ENCODE measurements around the gene KRT81. TPM values are rescaled to one million over a fixed set of nuclear protein-coding genes. Genes with fewer than 3 reads are reported as not detected.
"Not testable (repeated sequence)": the region's sequence is repeated elsewhere in the genome, so short reads cannot be mapped to it uniquely, and the experiment has no call there.

Gene KRT81
- total RNA-seq, 2 experiments from 2014 or later, result not detected

DNA sequence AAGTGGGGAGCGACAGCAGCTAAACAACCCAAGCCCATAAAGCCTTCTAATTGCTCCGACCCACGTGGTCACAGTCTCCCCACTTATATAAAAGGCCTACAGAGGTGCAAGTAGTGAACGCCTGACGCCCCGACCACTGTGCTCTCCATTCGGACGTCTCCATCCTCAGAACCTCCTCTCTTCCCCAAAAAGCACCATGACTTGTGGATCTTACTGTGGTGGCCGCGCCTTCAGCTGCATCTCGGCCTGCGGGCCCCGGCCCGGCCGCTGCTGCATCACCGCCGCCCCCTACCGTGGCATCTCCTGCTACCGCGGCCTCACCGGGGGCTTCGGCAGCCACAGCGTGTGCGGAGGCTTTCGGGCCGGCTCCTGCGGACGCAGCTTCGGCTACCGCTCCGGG, 10.4 kb upstream of the KRT81 start:
- CTCF ChIA-PET, POLR2A ChIA-PET: not testable (repeated sequence)

DNA sequence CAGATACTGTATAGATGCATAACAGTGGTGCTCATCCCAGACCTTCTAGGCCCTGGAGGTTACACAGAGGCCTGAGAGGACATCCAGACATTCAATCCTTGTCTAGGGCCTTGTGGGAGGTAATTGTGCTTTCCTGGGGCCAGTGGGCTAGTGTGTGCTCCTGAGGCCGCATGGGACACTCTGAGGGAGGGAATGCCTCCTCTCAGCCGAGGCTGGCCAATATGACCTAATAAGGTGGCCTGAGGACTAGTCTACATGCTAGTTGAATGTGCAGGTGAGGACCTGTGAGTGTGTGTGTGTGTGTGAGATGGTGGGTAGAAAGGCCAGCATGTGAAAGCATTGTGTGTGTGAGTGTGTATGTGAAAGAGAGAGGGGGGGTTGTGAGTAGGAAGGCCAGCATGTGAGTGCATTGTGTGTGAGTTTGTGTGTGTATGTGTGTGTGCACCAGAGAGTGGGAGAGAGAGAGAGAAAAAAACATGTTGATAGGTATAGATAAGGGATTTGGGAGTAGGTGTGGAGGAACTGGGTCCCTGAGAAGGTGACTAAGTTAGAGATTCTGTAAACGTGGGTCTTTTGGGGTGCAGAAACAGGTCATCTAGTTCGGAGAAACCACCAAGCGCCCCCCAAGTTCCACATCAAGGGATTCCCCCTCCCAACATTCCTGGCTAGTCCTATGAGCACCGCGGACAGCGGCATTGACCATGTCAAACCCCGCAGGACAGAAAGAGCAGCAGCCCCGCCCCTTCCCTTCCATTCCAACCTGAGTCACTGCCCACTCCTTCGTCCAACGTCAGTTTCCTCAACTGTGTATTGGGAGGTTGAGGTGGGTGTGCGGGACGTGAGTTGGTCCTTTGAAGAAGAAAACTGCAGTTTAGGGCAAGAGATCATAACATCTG, 9.7 kb upstream of the KRT81 start:
- POLR2A ChIA-PET, result no interaction called here
- CTCF ChIA-PET, result no interaction called here

DNA sequence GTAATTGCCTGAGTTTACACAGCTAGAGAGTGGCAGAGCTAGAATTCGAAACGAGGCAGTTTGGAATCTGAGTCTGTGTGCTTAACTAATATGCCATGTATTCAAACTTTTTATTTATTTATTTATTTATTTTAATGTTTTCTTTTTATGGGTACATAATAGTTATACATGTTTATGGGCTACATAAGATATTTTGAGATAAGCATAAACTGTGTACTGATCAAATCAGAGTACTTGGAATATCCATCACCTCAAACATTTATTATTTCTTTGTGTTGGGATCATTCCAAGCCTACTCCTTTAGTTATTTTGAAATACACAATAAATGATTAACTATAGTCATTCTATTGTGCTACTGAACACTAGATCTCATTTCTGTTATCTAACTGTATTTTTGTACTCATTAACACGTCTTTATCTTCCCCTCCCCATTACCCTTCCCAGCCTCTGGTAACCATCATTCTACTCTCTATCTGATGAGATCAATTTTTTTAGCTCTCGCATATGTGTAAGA, 7.4 kb upstream of the KRT81 start:
- ChIA-PET CTCF (no interaction called here), POLR2A (no interaction called here)

DNA sequence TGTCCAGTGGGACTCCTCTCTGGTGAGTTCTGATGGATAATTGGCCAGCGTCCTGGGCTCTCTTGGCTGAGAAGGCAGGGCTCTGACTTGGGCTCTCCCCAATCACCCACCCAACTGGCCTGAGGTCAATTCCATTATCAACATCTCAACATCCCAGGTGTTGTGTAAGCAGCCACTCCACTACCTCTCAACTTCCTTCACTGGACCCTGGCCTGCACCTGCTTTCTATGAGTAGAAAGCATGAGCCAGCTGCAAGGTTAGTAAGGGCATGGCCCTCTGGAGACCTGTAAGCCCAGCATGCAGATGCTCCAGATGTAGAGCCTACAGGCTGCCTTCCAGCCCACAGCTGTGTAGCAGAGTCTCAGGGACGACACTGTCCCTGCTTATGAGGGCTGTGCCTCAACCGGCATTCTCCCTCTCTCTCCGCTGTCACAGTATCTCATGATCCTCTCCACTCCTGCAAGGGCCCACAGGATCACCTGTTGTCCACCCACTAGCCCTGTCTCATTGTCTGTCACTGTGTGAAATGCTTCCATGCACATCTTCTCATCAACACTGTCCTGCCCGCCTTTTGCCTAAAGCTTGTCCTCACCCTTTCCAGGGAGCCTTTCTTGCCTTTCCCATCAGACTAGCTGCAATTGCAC, 5.4 kb upstream of the KRT81 start:
- POLR2A ChIA-PET, result no interaction called here

DNA sequence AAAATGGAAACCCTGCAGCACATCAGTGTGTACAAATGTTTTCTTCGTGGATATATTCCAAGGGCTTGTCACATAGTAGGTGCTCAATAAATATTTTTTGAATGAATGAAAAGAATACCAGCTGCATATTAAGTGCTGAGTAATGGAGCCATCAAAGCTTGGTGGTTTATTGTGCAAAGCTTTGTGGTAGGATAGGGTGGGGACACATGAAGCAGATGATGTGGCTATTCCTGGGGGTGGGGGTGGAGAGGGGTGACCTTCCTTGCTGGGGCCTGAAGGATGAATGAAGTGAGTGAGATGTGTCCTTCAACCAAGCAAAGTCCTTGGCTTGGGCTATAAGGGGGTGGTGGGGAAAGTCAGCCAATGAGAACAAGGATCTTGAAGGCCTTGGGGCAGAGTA, 4.3 kb upstream of the KRT81 start:
- CTCF ChIA-PET, result interaction anchor here (1.9 kb wide), 1 partner anchor 17 kb away, joined by 7 read pairs; no protein-coding TSS in a partner anchor
- POLR2A ChIA-PET, result no interaction called here

More for the DNA sequence above, 5.4 kb upstream of the KRT81 start:
- CTCF ChIA-PET, result interaction anchor here (1.1 kb wide), 1 partner anchor 18 kb away, joined by 4 read pairs; no protein-coding TSS in a partner anchor

DNA sequence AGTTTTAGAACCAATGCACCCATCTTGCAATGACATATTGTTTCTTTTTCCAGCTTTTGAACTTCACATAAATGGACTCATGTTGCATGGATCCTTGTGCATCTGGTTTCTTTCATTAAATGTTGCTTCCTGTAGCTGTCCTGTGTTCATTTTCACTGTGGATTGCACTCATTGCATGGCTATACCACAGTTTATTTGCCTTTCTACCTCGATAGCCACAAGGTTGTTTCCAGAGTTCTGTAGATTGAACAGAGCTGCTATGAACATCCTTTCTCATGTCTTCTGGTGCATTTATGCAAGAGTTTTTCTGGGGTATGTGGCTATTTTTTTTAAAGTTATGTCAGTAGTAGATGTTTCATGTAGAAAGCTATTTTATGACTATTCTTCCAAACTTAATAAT, 3.5 kb upstream of the KRT81 start:
- POLR2A ChIA-PET, result no interaction called here
- CTCF ChIA-PET, result interaction anchor here (1.9 kb wide), 1 partner anchor 16 kb away, joined by 7 read pairs; no protein-coding TSS in a partner anchor

DNA sequence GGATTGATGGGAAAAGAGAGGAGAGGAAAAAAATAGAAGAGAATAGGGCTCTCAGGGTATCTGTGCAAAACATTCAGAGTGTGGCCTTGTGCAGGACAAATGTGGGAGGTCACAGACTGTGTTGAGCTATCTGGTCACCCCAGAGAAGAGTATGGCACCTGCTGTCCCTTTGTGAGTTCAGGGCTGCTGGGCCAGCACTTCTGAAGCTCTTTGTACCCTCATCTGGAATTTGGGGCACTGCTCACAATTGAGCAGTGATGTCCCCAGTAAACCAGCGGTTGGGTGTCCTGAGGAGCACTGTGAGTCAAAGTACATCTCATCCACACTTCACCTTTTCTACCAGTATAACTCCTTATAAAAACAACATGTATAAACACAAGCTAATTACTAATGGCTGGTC, 2.6 kb upstream of the KRT81 start:
- ChIA-PET POLR2A (no interaction called here), CTCF (interaction anchor here (1.9 kb wide), 1 partner anchor 15 kb away, joined by 7 read pairs; no protein-coding TSS in a partner anchor)

DNA sequence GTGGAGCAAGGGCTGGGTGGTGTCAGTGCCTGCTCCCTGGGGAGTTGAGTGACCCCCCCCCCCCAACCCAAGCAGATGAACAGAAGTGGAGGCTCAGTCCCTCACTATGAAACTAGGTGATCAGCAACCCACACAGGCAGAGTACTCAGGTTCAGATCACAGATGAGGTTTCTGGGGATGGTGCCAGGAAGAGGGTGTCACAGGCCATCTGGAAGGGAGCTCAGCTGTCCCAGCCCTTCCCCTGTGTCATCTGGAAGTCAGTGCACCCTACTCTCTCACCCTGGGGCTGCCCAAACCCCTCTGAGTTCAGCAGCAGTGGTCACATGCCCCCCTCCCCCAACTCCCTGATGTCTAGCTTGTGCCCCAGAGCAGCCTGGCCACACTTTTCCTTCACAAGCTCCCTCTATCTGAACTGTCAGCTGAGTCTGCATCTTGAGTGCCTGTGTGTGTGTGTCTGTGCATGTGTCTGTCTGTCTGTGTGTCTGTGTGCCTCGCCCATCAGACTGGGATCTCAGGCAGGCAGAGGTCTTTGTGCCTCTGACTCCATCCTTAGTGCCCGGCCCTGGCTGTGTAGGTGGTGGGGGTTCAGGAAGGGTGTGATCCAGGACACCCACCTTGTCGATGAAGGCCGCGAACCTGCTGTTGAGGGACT, 725 bp downstream of the KRT81 start:
- POLR2A ChIA-PET, CTCF ChIA-PET: not testable (repeated sequence)

DNA sequence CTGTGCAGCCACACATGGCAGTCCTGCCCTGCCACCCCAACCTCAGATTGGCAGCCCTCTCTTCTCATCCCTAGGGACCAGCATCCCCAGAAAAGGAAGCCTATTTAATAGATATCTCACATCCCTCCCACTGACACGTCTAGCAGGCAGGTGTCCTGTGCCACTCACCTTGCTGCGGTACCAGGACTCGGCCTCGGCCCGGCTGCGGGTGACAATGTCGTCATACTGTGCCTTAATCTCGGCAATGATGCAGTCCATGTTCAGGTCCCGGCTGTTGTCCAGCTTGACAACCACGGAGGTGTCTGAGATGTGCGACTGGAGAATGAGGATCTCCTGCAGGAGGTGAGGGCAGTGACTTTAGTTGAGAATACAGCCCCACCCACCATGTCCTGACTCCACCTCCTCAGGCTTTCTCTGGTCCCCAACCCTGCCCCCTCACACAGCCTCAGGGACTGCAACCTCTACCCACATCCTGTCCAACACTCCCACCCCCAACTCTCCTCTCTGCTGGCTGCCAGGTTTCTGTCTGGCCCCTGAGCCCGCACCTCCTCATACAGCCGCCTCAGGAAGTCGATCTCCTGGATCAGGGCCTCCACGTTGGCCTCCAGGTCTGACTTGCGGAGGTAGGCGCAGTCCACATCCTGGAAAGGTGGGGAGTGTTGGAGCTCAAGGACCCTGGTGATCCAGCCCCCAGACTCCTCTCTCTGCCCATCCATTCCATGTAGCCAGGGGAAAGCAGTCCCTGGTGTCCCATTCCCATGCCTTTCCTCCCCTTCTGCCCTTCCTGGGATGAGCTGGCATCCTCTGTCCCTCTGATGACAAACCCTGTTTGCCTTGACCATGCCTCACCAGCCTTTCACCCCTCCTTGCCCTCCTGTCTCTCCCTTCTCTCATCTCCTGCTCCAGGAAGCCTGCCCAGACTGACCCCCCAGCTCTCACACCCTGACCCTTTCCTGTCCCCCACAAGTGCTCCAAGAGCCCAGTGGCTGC, 3.2 kb downstream of the KRT81 start:
- POLR2A ChIA-PET, result interaction anchor here (0.6 kb wide), 1 partner anchor 92 kb away, joined by 3 read pairs; no protein-coding TSS in a partner anchor
- CTCF ChIA-PET, result not testable (repeated sequence)

DNA sequence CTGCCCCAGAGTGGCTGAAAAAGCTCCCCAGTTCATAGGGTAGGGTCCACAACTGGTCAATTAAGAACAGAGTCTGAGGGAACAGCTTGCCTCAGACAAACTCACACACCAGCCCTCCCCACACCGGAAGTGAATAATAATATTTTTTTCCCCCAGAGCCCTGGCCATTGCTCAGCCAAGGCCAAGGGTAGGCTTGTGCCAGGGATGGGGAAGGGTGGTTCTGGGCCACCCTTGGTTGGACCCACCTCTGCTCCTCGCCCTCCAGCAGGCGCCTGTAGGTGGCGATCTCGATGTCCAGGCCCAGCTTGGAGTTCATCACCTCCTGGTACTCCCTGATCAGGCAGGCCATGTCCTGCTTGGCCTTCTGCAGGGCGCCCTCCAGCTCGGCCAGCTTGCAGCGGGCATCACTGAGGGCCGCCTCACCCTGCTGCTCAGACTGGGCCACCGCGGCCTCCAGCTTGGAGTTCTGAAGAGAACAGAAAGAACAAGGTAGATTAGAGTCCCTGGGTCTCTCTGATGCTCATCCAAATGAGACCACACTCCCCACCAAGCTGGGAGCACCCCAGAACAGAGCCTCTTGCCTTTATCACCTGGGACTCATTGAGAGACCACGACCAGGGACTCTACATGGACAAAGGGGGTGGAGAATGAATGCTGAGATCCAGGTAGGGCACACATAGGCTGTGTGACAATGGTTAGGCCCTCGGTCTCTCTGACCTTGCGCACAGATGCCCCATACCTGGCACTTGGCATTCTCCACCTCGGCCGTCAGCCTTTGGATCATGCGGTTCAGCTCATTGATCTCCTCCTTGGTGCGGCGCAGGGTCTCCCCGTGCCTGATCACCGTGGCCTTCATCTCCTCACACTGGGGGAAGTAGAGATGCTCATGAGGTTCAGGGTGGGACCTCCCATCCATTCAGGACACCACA, 4.2 kb downstream of the KRT81 start:
- POLR2A ChIA-PET, CTCF ChIA-PET: not testable (repeated sequence)

DNA sequence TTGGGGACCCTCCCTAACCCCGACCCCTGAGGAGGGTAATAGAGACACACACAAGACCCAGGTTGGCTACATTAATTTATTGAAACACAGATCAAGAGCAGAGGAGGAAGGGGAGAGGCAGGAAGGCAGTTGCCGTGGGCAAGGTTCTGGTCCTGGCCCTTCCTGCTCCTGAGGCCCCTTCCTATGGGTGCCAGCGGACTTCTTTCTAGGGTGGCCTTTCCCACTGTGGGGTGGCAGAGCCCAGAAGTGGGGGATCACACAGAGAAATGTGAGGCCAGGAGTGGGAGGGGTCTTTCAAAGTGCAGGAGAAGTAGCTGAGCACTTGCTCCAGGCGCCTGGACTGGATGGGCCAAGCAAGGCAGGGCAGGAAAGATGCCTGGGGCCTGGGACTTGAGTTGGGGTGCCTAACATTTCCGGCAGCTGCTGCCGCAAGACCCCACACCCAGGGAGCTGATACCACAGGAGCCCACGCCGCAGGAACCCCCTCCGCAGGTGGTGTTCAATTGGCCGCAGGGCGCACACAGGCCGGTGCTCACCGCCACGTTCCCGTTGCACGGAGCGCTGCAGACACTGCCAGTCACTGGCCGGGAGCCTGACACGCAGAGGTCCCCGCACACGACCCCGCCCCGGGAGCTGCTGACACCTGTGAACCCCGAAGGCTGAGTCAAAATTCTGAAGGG, 5.3 kb downstream of the KRT81 start:
- POLR2A ChIA-PET, result no interaction called here
- CTCF ChIA-PET, result no interaction called here

DNA sequence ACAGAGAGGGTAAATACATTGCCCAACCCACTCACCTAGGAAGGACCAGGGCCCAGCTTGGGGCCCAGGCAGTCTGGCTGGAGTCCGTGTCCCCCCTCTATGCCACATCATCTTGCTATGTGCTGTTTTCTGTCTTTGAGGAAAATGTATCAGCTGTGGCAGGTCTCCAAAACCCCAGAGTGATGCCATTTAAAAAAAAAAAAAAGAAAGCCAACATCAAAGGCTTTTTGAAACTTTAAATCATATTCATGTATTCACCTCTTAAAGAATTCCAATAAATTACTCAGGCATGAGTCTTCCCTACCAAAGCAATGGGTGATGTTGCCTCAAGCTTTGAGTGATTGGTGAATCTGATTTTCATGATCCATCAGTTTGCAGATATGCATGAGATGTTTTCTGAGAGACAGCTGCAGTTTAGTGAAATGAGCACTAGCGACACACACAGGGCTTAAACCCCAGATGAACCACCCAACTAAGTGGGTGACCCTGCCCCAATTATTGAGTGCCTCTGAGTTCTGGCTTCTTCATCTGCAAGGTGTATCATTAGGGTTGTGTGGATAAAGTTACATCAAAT, 6.1 kb downstream of the KRT81 start:
- ChIA-PET CTCF (no interaction called here), POLR2A (no interaction called here)

DNA sequence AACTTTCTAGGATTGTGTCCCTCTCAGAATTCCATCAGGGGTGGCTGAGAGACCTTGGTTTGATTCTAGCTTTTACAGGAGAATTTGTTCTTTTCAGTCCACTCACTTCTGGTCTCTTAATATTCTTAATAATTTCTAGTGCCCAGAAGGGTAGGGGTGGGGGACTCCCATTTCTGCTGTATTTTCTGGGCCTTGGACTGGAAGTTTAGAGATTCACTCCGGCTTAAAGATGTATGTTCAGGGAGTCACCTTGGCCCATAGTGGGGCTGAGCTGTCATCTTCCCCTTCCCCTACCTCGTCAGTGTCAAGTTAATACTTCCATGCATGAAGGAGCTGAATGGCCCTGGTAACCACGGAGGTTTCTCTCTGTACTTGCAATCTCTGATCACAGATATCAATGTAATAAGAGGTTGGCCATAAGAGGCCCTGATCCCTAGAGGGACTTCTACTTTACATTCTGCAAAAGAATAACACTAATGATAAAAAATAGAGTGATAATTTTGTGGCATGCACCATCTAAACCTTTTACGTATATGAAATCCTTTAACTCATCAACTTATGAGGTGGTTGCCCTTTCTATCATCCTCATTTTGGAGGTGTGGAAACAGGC, 6.7 kb downstream of the KRT81 start:
- ChIA-PET CTCF (no interaction called here), POLR2A (no interaction called here)

DNA sequence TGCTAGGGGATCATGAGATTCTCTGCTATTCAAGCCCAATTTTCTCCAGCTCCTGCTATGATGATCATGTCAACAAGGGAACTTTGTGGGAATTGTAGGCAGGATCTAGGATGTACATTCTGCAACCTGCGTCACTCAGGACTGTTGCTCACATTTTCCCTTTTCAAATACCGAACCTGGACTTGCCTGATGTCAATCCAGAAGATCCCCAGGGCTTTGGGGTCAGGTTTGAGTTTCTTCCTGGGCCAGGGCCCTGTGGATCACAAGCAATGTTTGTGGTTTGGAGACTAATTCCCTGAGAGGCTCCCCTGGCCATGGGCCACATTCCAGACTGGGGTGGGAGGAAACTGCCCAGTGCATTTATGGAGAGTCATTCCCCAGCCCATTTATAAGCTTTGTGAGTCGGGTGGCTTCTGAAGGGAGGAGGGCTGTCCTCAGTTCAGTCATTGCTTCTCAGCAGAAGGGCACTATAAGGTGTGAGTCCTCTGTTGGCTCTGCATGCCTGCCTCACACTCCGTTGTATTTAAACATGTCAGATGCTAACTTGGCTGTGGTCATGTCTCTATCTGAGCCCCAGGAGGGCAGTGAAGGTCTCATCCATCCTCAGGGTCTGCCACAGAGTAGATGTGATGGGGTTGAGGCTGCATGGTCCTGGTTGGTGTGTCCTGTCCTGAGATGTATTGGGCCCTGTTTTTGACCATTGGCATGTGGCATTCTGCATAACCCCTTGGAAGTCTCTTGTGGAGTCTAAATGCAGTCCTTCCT, 10.4 kb downstream of the KRT81 start:
- POLR2A ChIA-PET, result no interaction called here
- CTCF ChIA-PET, result interaction anchor here (0.7 kb wide), 1 partner anchor 1054 kb away, joined by 3 read pairs; no protein-coding TSS in a partner anchor

DNA sequence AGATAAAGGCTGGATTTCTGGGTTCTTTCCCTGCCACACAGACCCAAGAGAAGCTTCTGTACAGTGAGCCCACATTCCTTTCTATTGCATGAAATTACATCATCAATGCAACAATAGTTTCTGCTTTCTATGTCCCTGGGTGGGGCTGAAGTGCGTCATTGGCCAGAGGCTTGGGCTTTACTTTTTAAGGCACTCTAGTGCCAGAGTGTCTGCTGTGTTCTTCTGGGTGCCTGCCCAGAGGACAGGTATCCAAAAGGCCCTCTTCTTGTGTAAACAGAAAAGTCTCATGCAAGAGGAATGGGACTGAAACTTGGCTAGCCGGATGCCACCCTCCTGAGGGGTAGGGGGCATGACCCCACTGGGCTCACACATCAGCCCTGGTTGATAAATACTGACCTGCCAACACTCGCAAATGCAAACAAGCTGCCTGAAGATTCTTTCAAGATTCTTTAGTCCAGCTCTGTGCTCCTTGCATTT, 11.0 kb downstream of the KRT81 start:
- ChIA-PET CTCF (interaction anchor here (2.4 to 2.7 kb wide), 2 partner anchors 27 to 123 kb away, joined by 12 to 13 read pairs; no protein-coding TSS in a partner anchor), POLR2A (no interaction called here)

Data from activated CD8-positive, alpha-beta memory T cell treated with anti-CD3 and anti-CD28 coated beads for 36 hours (primary cell).